Liver (tissue), 3 donors: ENCODE data around the gene ACTN1.

ENCODE experiments used
- EGR1 ChIP-seq, 2 donors: IDR thresholded peaks; 2 replicates each; pipeline ENCODE4 v1.6.1; 2016 to 2018; ENCODE audit warnings: antibody characterized with exemption in 2 of 2, low read depth in 2 of 2
- FOXA1 ChIP-seq: IDR thresholded peaks from 2 replicates; pipeline ENCODE4 v1.6.1; 2016; ENCODE audit warnings: antibody characterized with exemption
- GABPA ChIP-seq, 2 donors: IDR thresholded peaks in 1 of 2; conservative IDR thresholded peaks in 1 of 2; 2 replicates each; pipeline ENCODE4 v1.6.1; 2016; ENCODE audit warnings: antibody characterized with exemption in 2 of 2, mild to moderate bottlenecking in 1 of 2, moderate library complexity in 1 of 2
- JUND ChIP-seq, 2 donors: IDR thresholded peaks; 2 replicates each; pipeline ENCODE4 v1.6.1; 2016; ENCODE audit warnings: antibody characterized with exemption in 2 of 2
- RAD21 ChIP-seq, 2 donors: IDR thresholded peaks; 2 replicates each; pipeline ENCODE4 v1.6.1; 2016; ENCODE audit warnings: antibody characterized with exemption in 2 of 2, mild to moderate bottlenecking in 2 of 2
- RXRA ChIP-seq, 2 donors: IDR thresholded peaks; 2 replicates each; pipeline ENCODE4 v1.6.1; 2017 to 2018; ENCODE audit warnings: antibody characterized with exemption in 2 of 2, mild to moderate bottlenecking in 1 of 2
- TAF1 ChIP-seq: conservative IDR thresholded peaks from 2 replicates; pipeline ENCODE4 v1.6.1; 2016; ENCODE audit warnings: antibody characterized with exemption, mild to moderate bottlenecking
- YY1 ChIP-seq: IDR thresholded peaks from 2 replicates; pipeline ENCODE4 v1.6.1; 2016; ENCODE audit warnings: antibody characterized with exemption, mild to moderate bottlenecking
- TF ChIP-seq, protein P1 (sequence below): fragments of 150-350 bp; IDR thresholded peaks from 2 replicates; pipeline ENCODE4 v1.5.1; 2017; ENCODE audit warnings: improper control_type of control experiment, low read depth, low read length; ENCODE audit not compliant: missing input control
- TF ChIP-seq, protein P2 (sequence below): IDR thresholded peaks from 2 replicates; pipeline ENCODE4 v1.6.1; 2016; ENCODE audit warnings: antibody characterized with exemption, mild to moderate bottlenecking
- TF ChIP-seq, protein P3 (sequence below): IDR thresholded peaks from 2 replicates; pipeline ENCODE4 v1.6.1; 2016; ENCODE audit warnings: antibody characterized with exemption
- TF ChIP-seq, protein P4 (sequence below): IDR thresholded peaks from 2 replicates; pipeline ENCODE4 v1.6.1; 2016; ENCODE audit warnings: antibody characterized with exemption
- donor health status: healthy.
- donor health status: healthy.

DNA sequence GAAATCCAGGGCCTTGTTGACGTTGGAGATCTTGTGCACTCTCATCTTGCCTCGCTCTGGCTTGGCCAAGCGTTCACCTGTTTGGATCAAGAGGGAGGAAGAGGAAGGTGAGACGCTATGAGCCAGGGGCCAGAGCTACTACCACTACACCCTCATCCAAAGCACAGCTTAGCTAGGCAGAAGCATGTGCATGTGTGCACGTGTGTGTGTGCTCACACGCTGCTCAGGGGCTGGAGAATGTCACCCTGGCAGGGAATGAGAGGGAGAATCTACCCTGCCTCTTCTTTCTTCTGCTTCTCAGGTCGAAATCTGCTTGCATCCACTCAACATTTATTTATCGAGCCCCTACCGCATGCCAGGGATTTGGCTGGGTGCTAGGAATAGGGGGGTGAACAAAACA, 58.1 kb downstream of the ACTN1 start:
- TF ChIP-seq GABPA (IDR thresholded peaks at IDR 0.05 in 1 of 2, conservative IDR thresholded peaks at IDR 0.05 in 1 of 2), result no peak
- TF ChIP-seq, protein P1, sequence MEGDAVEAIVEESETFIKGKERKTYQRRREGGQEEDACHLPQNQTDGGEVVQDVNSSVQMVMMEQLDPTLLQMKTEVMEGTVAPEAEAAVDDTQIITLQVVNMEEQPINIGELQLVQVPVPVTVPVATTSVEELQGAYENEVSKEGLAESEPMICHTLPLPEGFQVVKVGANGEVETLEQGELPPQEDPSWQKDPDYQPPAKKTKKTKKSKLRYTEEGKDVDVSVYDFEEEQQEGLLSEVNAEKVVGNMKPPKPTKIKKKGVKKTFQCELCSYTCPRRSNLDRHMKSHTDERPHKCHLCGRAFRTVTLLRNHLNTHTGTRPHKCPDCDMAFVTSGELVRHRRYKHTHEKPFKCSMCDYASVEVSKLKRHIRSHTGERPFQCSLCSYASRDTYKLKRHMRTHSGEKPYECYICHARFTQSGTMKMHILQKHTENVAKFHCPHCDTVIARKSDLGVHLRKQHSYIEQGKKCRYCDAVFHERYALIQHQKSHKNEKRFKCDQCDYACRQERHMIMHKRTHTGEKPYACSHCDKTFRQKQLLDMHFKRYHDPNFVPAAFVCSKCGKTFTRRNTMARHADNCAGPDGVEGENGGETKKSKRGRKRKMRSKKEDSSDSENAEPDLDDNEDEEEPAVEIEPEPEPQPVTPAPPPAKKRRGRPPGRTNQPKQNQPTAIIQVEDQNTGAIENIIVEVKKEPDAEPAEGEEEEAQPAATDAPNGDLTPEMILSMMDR, result no peak
- TF ChIP-seq JUND (IDR thresholded peaks at IDR 0.05), result no peak
- TF ChIP-seq, protein P2, sequence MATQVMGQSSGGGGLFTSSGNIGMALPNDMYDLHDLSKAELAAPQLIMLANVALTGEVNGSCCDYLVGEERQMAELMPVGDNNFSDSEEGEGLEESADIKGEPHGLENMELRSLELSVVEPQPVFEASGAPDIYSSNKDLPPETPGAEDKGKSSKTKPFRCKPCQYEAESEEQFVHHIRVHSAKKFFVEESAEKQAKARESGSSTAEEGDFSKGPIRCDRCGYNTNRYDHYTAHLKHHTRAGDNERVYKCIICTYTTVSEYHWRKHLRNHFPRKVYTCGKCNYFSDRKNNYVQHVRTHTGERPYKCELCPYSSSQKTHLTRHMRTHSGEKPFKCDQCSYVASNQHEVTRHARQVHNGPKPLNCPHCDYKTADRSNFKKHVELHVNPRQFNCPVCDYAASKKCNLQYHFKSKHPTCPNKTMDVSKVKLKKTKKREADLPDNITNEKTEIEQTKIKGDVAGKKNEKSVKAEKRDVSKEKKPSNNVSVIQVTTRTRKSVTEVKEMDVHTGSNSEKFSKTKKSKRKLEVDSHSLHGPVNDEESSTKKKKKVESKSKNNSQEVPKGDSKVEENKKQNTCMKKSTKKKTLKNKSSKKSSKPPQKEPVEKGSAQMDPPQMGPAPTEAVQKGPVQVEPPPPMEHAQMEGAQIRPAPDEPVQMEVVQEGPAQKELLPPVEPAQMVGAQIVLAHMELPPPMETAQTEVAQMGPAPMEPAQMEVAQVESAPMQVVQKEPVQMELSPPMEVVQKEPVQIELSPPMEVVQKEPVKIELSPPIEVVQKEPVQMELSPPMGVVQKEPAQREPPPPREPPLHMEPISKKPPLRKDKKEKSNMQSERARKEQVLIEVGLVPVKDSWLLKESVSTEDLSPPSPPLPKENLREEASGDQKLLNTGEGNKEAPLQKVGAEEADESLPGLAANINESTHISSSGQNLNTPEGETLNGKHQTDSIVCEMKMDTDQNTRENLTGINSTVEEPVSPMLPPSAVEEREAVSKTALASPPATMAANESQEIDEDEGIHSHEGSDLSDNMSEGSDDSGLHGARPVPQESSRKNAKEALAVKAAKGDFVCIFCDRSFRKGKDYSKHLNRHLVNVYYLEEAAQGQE, result no peak
- no peak for TF ChIP-seq RAD21 (IDR thresholded peaks at IDR 0.05)
- no peak for TF ChIP-seq FOXA1
- no peak for TF ChIP-seq TAF1
- TF ChIP-seq, protein P3, sequence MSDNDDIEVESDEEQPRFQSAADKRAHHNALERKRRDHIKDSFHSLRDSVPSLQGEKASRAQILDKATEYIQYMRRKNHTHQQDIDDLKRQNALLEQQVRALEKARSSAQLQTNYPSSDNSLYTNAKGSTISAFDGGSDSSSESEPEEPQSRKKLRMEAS, result no peak
- TF ChIP-seq YY1, result no peak
- no peak for TF ChIP-seq EGR1 (IDR thresholded peaks at IDR 0.05; ENCODE audit: low read depth in 2 of 2)
- no peak for TF ChIP-seq RXRA (IDR thresholded peaks at IDR 0.05)
- TF ChIP-seq, protein P4, sequence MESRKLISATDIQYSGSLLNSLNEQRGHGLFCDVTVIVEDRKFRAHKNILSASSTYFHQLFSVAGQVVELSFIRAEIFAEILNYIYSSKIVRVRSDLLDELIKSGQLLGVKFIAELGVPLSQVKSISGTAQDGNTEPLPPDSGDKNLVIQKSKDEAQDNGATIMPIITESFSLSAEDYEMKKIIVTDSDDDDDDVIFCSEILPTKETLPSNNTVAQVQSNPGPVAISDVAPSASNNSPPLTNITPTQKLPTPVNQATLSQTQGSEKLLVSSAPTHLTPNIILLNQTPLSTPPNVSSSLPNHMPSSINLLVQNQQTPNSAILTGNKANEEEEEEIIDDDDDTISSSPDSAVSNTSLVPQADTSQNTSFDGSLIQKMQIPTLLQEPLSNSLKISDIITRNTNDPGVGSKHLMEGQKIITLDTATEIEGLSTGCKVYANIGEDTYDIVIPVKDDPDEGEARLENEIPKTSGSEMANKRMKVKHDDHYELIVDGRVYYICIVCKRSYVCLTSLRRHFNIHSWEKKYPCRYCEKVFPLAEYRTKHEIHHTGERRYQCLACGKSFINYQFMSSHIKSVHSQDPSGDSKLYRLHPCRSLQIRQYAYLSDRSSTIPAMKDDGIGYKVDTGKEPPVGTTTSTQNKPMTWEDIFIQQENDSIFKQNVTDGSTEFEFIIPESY, result no peak
